Mesothelial cell of epicardium (in vitro differentiated cells): ENCODE data around the gene TFAP2B. TPM values are rescaled to one million over a fixed set of nuclear protein-coding genes. Genes with fewer than 3 reads are reported as not detected.

Source experiments
- DNase-seq, 2 experiments: peaks; one replicate each; pipeline ENCODE4 v3.0.0; 2021; ENCODE audit warnings: low spot score in 2 of 2; ENCODE audit not compliant: unreplicated experiment in 2 of 2
- H3K27ac Mint-ChIP-seq: 2 replicates; pipeline ENCODE4 v1.8.0; 2021; ENCODE audit warnings: mixed read lengths
- H3K27me3 Mint-ChIP-seq: 2 replicates; pipeline ENCODE4 v1.8.0; 2021; ENCODE audit warnings: low read depth, mixed read lengths
- H3K36me3 Mint-ChIP-seq: 2 replicates; pipeline ENCODE4 v1.8.0; 2021; ENCODE audit warnings: mixed read lengths
- H3K4me1 Mint-ChIP-seq: 2 replicates; pipeline ENCODE4 v1.8.0; 2021; ENCODE audit warnings: mixed read lengths
- H3K4me3 Mint-ChIP-seq: 2 replicates; pipeline ENCODE4 v1.8.0; 2021; ENCODE audit warnings: mild to moderate bottlenecking, moderate library complexity, mixed read lengths
- H3K9me3 Mint-ChIP-seq: 2 replicates; pipeline ENCODE4 v1.8.0; 2021; ENCODE audit warnings: mixed read lengths
- CTCF ChIP-seq: fragments of 200-600 bp; sonication (generic); IDR thresholded peaks from one replicate; pipeline ENCODE4 v1.5.0; 2021; ENCODE audit warnings: antibody characterized with exemption; ENCODE audit not compliant: unreplicated experiment
- total RNA-seq: library from RNA; stranded (reverse); gene quantifications from 3 replicates; pipeline ENCODE4 v1.2.1, GENCODE V29; 2021

The TFAP2B gene
- total RNA-seq, 1 donor from 2014 or later = 4.9 TPM

DNA sequence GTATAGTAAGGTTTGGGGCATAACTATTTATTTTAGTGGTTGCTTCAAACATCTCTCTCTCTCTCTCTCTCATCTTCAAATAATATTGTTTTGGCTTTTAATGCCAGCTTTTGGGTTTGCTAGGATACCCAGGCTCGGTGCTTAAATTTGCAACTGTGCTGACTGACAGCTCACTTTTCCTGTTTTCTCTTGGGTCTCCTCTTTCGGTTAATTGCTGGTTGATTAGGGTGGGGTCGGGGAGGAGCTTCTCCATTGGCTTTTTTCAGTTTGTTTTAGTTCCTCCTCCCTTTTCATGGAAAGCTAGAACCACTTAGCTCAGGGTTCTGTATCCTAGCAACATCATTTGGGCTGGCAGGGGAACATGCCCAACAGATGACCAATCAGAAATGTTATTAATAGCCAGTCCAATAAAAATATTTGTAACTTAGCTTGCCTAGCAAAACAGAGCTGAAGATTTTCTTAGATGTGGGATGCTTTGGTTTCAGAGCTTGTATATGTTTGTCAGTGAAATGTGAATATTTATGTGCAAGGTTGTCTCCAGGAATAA lies 11.3 kb downstream of the TFAP2B start:
- Mint-ChIP-seq H3K4me1 (peaks cover 41% of the 10 kb centered on the region), H3K27ac (no peak overlapping the region), H3K36me3 (no peaks in the 10 kb centered on the region), H3K27me3 (peaks cover 92% of the 10 kb centered on the region), H3K9me3 (no peaks in the 10 kb centered on the region), H3K4me3 (no peak overlapping the region)
- TF ChIP-seq CTCF = no peak
- DNase-seq = no peak

GRCh38 chr6:50831186-50831585 lies 12.5 kb downstream of the TFAP2B start:
- Mint-ChIP-seq H3K27ac (no peak overlapping the region), H3K4me3 (no peak overlapping the region), H3K9me3 (no peaks in the 10 kb centered on the region), H3K4me1 (peaks cover 29% of the 10 kb centered on the region), H3K36me3 (no peaks in the 10 kb centered on the region), H3K27me3 (peaks cover 92% of the 10 kb centered on the region)
- TF ChIP-seq CTCF = no peak
- no peak for DNase-seq

- H3K4me1 Mint-ChIP-seq = peaks cover 16% of the 10 kb centered on the region
- no peak overlapping the region for H3K27ac Mint-ChIP-seq
- H3K27me3 Mint-ChIP-seq = peaks cover 93% of the 10 kb centered on the region
- peaks cover 4% of the 10 kb centered on the region for H3K36me3 Mint-ChIP-seq
- no peak overlapping the region for H3K4me3 Mint-ChIP-seq
- H3K9me3 Mint-ChIP-seq = no peaks in the 10 kb centered on the region
- DNase-seq = no peak
- no peak for TF ChIP-seq CTCF
Measured at GRCh38 chr6:50832912-50833311, 14.2 kb downstream of the TFAP2B start.

- Mint-ChIP-seq H3K27me3 (peaks cover 98% of the 10 kb centered on the region), H3K36me3 (peaks cover 4% of the 10 kb centered on the region), H3K4me1 (peaks cover 19% of the 10 kb centered on the region), H3K27ac (no peak overlapping the region), H3K4me3 (no peak overlapping the region), H3K9me3 (no peaks in the 10 kb centered on the region)
- DNase-seq = no peak
- no peak for TF ChIP-seq CTCF
Measured at GRCh38 chr6:50834929-50835410, 16.3 kb downstream of the TFAP2B start.

DNA sequence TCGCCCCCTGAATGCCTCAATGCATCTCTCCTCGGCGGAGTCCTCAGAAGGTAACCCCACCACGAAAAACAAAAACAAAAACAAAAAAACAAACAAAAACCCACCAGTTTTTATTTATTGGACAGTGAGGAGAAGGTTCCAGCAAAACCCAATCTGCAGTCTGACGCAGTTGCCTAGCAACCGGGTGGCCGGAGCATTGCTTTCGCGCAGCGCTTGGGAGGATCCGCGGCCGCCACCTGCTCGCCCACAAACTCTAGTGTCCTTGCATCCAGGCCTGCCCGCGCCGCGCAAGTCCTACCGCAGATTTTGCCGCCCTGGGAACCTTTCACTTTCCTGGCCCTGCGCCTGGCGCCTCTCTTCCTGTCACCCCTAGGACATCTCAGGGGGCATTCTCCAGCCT lies 17.6 kb downstream of the TFAP2B start:
- Mint-ChIP-seq H3K9me3 (no peaks in the 10 kb centered on the region), H3K4me3 (no peak overlapping the region), H3K36me3 (peaks cover 4% of the 10 kb centered on the region), H3K27me3 (peaks cover 98% of the 10 kb centered on the region), H3K4me1 (peaks cover 17% of the 10 kb centered on the region), H3K27ac (no peak overlapping the region)
- no peak for TF ChIP-seq CTCF
- no peak for DNase-seq
